Measurements from ENCODE around the gene FBH1. TPM values are rescaled to one million over a fixed set of nuclear protein-coding genes. Genes with fewer than 3 reads are reported as not detected.

The FBH1 gene
- total and polyA plus RNA-seq, 9 of the 15 experiments (the other 6 are each of a cell fraction or from before 2014, with no cell fraction given) = 13.4 to 108 (median 77.8) TPM

GRCh38 chr10:5894873-5895272 is 4.8 kb downstream of the FBH1 start (continued):
- TF ChIP-seq ZBTB11 (CRISPR knock-in tag; IDR thresholded peaks at IDR 0.05) (peak in 1 of 3 experiments; percentile 43; a peak in 1 of 6 replicates), MAFF (IDR thresholded peaks at IDR 0.05; ENCODE audit: low read length) (no peak; the same call in 1 of the 2 replicates), HDAC1 (IDR thresholded peaks at IDR 0.05) (peak in 1 of 2 experiments; percentile 27; a peak in 2 of 4 replicates), CGGBP1 (CRISPR knock-in tag; IDR thresholded peaks at IDR 0.05) (no peak), KAT8 (IDR thresholded peaks at IDR 0.05; ENCODE audit: low read depth) (no peak), FIP1L1 (IDR thresholded peaks at IDR 0.05; ENCODE audit: low read depth, low read length, poor library complexity, severe bottlenecking) (no peak), RBFOX2 (IDR thresholded peaks at IDR 0.05; ENCODE audit: low read depth, low read length) (peak; percentile 29; the same call in 1 of the 2 replicates), CHD1 (IDR thresholded peaks at IDR 0.05; ENCODE audit: low read length) (no peak), ZSCAN29 (IDR thresholded peaks at IDR 0.05) (no peak), RBBP5 (IDR thresholded peaks at IDR 0.05; ENCODE audit: borderline replicate concordance, insufficient read depth, low read length, poor library complexity, severe bottlenecking) (no peak), ZNF75A (CRISPR knock-in tag; IDR thresholded peaks at IDR 0.05) (no peak), ZNF639 (CRISPR knock-in tag; conservative IDR thresholded peaks at IDR 0.05 in 1 of 2, IDR thresholded peaks at IDR 0.05 in 1 of 2) (peak in 1 of 2 experiments; percentile 67; a peak in 1 of 4 replicates), RCOR1 (IDR thresholded peaks at IDR 0.05; ENCODE audit: borderline replicate concordance in 1 of 2, low read depth in 2 of 2, low read length in 2 of 2) (peak in 1 of 2 experiments; percentile 60; a peak in 1 of 4 replicates), NCOR1 (IDR thresholded peaks at IDR 0.05) (peak; percentile 78), MYBL2 (IDR thresholded peaks at IDR 0.05; ENCODE audit: low read depth) (peak; percentile 41; the same call in 1 of the 2 replicates), MYBL2 (CRISPR knock-in tag; IDR thresholded peaks at IDR 0.05; ENCODE audit: borderline replicate concordance) (no peak), ZNF354B (CRISPR knock-in tag; IDR thresholded peaks at IDR 0.05) (no peak), NCOA6 (IDR thresholded peaks at IDR 0.05) (no peak)
- TF ChIP-seq, protein P1, sequence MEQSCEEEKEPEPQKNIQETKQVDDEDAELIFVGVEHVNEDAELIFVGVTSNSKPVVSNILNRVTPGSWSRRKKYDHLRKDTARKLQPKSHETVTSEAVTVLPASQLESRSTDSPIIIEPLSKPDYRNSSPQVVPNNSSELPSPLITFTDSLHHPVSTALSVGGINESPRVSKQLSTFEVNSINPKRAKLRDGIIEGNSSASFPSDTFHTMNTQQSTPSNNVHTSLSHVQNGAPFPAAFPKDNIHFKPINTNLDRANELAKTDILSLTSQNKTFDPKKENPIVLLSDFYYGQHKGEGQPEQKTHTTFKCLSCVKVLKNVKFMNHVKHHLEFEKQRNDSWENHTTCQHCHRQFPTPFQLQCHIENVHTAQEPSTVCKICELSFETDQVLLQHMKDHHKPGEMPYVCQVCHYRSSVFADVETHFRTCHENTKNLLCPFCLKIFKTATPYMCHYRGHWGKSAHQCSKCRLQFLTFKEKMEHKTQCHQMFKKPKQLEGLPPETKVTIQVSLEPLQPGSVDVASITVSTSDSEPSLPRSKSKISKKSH (CRISPR knock-in tag; IDR thresholded peaks at IDR 0.05) = no peak
- TF ChIP-seq, protein P2, sequence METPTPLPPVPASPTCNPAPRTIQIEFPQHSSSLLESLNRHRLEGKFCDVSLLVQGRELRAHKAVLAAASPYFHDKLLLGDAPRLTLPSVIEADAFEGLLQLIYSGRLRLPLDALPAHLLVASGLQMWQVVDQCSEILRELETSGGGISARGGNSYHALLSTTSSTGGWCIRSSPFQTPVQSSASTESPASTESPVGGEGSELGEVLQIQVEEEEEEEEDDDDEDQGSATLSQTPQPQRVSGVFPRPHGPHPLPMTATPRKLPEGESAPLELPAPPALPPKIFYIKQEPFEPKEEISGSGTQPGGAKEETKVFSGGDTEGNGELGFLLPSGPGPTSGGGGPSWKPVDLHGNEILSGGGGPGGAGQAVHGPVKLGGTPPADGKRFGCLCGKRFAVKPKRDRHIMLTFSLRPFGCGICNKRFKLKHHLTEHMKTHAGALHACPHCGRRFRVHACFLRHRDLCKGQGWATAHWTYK (CRISPR knock-in tag; IDR thresholded peaks at IDR 0.05) = no peak

Measured in K562 (cell line).